SK-N-SH treated with all-trans-retinoic acid at 6 μM for 48 hours (cell line): ENCODE measurements around the gene TRIM40.

Source experiments
- CSDC2 ChIP-seq: fragments of 250-450 bp; sonication (Bioruptor Pico); IDR thresholded peaks from 2 replicates; pipeline ENCODE4 v1.5.0; 2020; ENCODE audit warnings: mild to moderate bottlenecking, moderate library complexity
- ISL1 ChIP-seq: fragments of 250-450 bp; sonication (Bioruptor Pico); IDR thresholded peaks from 2 replicates; pipeline ENCODE4 v2.1.2; 2022; ENCODE audit warnings: mild to moderate bottlenecking, moderate library complexity
- RARB ChIP-seq: fragments of 250-450 bp; sonication (Bioruptor Pico); IDR thresholded peaks from 2 replicates; pipeline ENCODE4 v1.8.0; 2021; ENCODE audit warnings: mild to moderate bottlenecking, moderate library complexity
- TOX ChIP-seq: fragments of 250-450 bp; sonication (Bioruptor Pico); IDR thresholded peaks from 2 replicates; pipeline ENCODE4 v1.8.0; 2021; ENCODE audit warnings: mild to moderate bottlenecking, moderate library complexity, borderline replicate concordance
- ZNF565 ChIP-seq: fragments of 450-650 bp; formaldehyde crosslinking; conservative IDR thresholded peaks from 2 replicates; pipeline ENCODE4 v1.5.0; 2020; ENCODE audit warnings: low read depth, mild to moderate bottlenecking, moderate library complexity
- ZNF70 ChIP-seq: fragments of 450-650 bp; formaldehyde crosslinking; IDR thresholded peaks from 2 replicates; pipeline ENCODE4 v1.5.0; 2020; ENCODE audit warnings: mild to moderate bottlenecking, moderate library complexity
- TF ChIP-seq, protein P1 (sequence below): fragments of 250-450 bp; sonication (Bioruptor Pico); IDR thresholded peaks from 2 replicates; pipeline ENCODE4 v1.5.1; 2021; ENCODE audit warnings: mild to moderate bottlenecking, moderate library complexity
- TF ChIP-seq, protein P2 (sequence below): fragments of 250-450 bp; sonication (Bioruptor Pico); IDR thresholded peaks from 2 replicates; pipeline ENCODE4 v1.8.0; 2020; ENCODE audit warnings: mild to moderate bottlenecking, moderate library complexity, borderline replicate concordance

DNA sequence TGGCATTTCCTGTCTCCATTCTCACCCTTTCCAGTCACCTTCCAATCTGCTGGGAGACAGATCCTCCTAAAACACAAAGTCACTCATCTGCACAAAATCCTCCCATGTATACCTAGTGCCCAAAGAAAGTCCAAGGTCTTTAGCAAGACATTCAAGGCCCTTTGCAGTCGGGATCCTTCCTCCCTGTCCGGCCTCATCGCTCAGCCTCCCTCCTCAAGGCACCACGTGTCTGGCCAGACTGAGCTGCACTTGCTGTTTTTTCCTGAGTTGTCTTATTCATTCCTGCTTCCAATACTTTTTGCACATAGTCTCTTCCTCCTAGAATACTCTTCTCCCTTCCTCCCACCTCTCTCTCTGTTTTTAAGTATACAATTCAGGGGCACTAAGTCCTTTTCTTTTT is 28.8 kb downstream of the TRIM40 start:
- no peak for TF ChIP-seq ZNF565
- TF ChIP-seq ISL1 (CRISPR knock-in tag) = no peak
- no peak for TF ChIP-seq TOX (CRISPR knock-in tag)
- TF ChIP-seq CSDC2 (CRISPR knock-in tag) = no peak
- TF ChIP-seq, protein P1, sequence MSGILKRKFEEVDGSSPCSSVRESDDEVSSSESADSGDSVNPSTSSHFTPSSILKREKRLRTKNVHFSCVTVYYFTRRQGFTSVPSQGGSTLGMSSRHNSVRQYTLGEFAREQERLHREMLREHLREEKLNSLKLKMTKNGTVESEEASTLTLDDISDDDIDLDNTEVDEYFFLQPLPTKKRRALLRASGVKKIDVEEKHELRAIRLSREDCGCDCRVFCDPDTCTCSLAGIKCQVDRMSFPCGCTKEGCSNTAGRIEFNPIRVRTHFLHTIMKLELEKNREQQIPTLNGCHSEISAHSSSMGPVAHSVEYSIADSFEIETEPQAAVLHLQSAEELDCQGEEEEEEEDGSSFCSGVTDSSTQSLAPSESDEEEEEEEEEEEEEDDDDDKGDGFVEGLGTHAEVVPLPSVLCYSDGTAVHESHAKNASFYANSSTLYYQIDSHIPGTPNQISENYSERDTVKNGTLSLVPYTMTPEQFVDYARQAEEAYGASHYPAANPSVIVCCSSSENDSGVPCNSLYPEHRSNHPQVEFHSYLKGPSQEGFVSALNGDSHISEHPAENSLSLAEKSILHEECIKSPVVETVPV (CRISPR knock-in tag) = no peak
- TF ChIP-seq, protein P2, sequence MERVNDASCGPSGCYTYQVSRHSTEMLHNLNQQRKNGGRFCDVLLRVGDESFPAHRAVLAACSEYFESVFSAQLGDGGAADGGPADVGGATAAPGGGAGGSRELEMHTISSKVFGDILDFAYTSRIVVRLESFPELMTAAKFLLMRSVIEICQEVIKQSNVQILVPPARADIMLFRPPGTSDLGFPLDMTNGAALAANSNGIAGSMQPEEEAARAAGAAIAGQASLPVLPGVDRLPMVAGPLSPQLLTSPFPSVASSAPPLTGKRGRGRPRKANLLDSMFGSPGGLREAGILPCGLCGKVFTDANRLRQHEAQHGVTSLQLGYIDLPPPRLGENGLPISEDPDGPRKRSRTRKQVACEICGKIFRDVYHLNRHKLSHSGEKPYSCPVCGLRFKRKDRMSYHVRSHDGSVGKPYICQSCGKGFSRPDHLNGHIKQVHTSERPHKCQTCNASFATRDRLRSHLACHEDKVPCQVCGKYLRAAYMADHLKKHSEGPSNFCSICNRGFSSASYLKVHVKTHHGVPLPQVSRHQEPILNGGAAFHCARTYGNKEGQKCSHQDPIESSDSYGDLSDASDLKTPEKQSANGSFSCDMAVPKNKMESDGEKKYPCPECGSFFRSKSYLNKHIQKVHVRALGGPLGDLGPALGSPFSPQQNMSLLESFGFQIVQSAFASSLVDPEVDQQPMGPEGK (CRISPR knock-in tag) = no peak
- no peak for TF ChIP-seq RARB (CRISPR knock-in tag)
- TF ChIP-seq ZNF70 = no peak
